Measurements from ENCODE around the gene ALDH4A1.

Gene ALDH4A1

DNA sequence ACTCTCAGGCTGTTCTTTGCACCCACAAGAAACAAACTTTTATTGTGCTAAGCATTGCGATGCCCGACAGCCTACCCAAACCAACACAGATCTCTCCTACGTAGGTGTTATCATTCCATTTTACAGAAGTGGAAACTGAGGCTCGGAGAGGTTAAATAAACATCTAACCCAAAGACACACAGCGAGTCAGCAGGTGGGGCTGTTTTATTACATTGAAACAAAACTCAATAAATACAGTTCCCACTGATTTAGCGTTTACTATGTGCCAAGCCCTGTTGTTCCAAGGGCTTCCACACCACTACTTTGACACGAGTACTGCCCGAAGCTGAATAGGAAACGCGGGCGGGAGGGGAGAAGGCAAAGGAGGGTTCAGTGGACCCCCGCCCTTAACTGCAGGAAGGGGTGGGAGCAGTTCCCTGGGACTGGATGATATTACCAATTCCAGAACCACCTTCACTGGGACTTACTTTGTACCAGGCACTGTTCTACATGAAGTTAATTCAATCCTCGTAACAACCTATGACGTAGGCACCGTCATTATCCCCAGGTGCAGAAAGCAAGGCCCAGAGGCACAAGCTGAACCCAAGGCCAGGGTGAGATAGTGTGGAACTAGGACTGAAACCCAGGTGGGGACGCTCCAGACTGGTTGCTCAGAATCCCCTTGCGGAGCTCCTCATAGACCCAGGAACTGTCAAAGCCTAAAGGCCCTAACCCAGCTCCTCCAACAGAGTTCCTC lies 19.3 kb upstream of the ALDH4A1 start:
- no peak for ATAC-seq (ENCODE audit: insufficient read depth, low read depth)
- DNase-seq, result no peak
- Histone ChIP-seq H3K4me3 (ENCODE audit: low read depth in 1 of 2, low read length in 2 of 2) (no peak overlapping the region), H3K4me2 (ENCODE audit: insufficient read depth, low read length) (no peak overlapping the region), H3K9ac (ENCODE audit: low read depth, low read length) (no peak overlapping the region), H4K20me1 (ENCODE audit: insufficient read depth, low read length) (peaks cover 7% of the 10 kb centered on the region; the same call in 1 of the 2 replicates), H3K27ac (ENCODE audit: low read length) (no peak overlapping the region), H3K4me1 (ENCODE audit: insufficient read depth, low read length) (peaks cover 8% of the 10 kb centered on the region), H3K79me2 (ENCODE audit: insufficient read depth, low read length) (no peaks in the 10 kb centered on the region), H3K9me3 (ENCODE audit: insufficient read depth, low read length, severe bottlenecking) (no peaks in the 10 kb centered on the region), H3K36me3 (ENCODE audit: insufficient read depth, low read length) (no peaks in the 10 kb centered on the region), H2AFZ (ENCODE audit: low read depth, low read length) (no peak overlapping the region), H3K27me3 (ENCODE audit: insufficient read depth, low read length, poor library complexity) (no peaks in the 10 kb centered on the region)
- TF ChIP-seq, protein P1, sequence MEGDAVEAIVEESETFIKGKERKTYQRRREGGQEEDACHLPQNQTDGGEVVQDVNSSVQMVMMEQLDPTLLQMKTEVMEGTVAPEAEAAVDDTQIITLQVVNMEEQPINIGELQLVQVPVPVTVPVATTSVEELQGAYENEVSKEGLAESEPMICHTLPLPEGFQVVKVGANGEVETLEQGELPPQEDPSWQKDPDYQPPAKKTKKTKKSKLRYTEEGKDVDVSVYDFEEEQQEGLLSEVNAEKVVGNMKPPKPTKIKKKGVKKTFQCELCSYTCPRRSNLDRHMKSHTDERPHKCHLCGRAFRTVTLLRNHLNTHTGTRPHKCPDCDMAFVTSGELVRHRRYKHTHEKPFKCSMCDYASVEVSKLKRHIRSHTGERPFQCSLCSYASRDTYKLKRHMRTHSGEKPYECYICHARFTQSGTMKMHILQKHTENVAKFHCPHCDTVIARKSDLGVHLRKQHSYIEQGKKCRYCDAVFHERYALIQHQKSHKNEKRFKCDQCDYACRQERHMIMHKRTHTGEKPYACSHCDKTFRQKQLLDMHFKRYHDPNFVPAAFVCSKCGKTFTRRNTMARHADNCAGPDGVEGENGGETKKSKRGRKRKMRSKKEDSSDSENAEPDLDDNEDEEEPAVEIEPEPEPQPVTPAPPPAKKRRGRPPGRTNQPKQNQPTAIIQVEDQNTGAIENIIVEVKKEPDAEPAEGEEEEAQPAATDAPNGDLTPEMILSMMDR (IDR thresholded peaks at IDR 0.05; ENCODE audit: borderline replicate concordance, extremely low read depth, low read length, poor library complexity, severe bottlenecking), result peak; percentile 35
- no peak for TF ChIP-seq EZH2 (IDR thresholded peaks at IDR 0.05; ENCODE audit: borderline replicate concordance, low read depth, low read length, severe bottlenecking)

DNA sequence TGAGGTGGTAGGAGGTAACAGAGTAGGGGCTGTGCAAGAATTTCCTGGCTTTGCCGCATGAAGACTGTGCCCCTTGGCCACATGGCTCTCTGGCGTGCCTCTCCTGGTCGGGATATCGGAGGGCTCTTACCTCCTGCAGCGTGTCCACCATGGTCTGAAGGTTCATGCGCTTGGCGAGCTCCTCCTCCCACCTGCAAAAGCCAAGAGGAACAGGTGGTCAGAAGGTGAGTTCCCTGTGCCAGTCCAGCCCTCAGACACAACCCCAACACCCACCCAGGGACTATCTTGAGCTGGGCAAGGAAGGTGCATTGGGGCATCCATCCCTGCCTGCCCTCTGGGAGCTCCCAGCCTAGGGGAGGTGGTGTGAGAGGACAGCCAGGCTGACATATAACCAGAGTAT lies 18.6 kb upstream of the ALDH4A1 start:
- Histone ChIP-seq H2AFZ (ENCODE audit: low read depth, low read length) (no peak overlapping the region), H3K27ac (ENCODE audit: low read length) (no peak overlapping the region), H3K4me1 (ENCODE audit: insufficient read depth, low read length) (peaks cover under 1% of the 10 kb centered on the region), H3K4me3 (ENCODE audit: low read depth in 1 of 2, low read length in 2 of 2) (no peak overlapping the region), H3K4me2 (ENCODE audit: insufficient read depth, low read length) (no peak overlapping the region), H3K27me3 (ENCODE audit: insufficient read depth, low read length, poor library complexity) (no peaks in the 10 kb centered on the region), H3K9ac (ENCODE audit: low read depth, low read length) (no peak overlapping the region), H3K79me2 (ENCODE audit: insufficient read depth, low read length) (no peaks in the 10 kb centered on the region), H3K36me3 (ENCODE audit: insufficient read depth, low read length) (no peaks in the 10 kb centered on the region), H4K20me1 (ENCODE audit: insufficient read depth, low read length) (peaks cover 7% of the 10 kb centered on the region; the same call in 1 of the 2 replicates), H3K9me3 (ENCODE audit: insufficient read depth, low read length, severe bottlenecking) (no peaks in the 10 kb centered on the region)
- no peak for TF ChIP-seq EZH2 (IDR thresholded peaks at IDR 0.05; ENCODE audit: borderline replicate concordance, low read depth, low read length, severe bottlenecking)
- TF ChIP-seq, protein P1 (IDR thresholded peaks at IDR 0.05; ENCODE audit: borderline replicate concordance, extremely low read depth, low read length, poor library complexity, severe bottlenecking), result no peak
- ATAC-seq (ENCODE audit: insufficient read depth, low read depth) (no peak), DNase-seq (no peak)

DNA sequence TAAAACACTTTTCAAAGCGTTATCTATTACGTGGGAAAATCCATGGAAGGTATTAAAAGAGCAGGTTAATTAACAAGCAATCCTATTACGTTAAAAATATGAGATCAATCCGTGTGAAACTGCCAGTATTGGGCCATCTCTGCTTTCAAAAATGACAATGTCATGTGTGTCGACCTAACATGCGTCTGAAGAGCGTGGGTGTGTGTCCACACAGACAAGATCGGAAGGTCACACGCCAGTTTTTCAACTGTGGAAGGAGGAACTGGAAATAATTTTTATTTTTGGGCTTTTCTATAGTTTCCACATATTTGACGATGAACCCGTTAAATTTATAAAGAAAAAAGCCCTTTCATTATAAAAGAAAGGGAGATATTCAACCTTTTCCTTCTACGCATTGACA lies 17.6 kb upstream of the ALDH4A1 start:
- H3K27ac ChIP-seq (ENCODE audit: low read length), result no peak overlapping the region
- no peaks in the 10 kb centered on the region for H3K79me2 ChIP-seq (ENCODE audit: insufficient read depth, low read length)
- H3K27me3 ChIP-seq (ENCODE audit: insufficient read depth, low read length, poor library complexity), result no peaks in the 10 kb centered on the region
- ATAC-seq (ENCODE audit: insufficient read depth, low read depth) (no peak), DNase-seq (no peak)
- H3K9ac ChIP-seq (ENCODE audit: low read depth, low read length), result no peak overlapping the region
- no peaks in the 10 kb centered on the region for H3K9me3 ChIP-seq (ENCODE audit: insufficient read depth, low read length, severe bottlenecking)
- H2AFZ ChIP-seq (ENCODE audit: low read depth, low read length), result no peak overlapping the region
- peaks cover 7% of the 10 kb centered on the region; the same call in 1 of the 2 replicates for H4K20me1 ChIP-seq (ENCODE audit: insufficient read depth, low read length)
- no peaks in the 10 kb centered on the region for H3K36me3 ChIP-seq (ENCODE audit: insufficient read depth, low read length)
- H3K4me3 ChIP-seq (ENCODE audit: low read depth in 1 of 2, low read length in 2 of 2), result no peak overlapping the region
- no peak overlapping the region for H3K4me2 ChIP-seq (ENCODE audit: insufficient read depth, low read length)
- no peak for TF ChIP-seq EZH2 (IDR thresholded peaks at IDR 0.05; ENCODE audit: borderline replicate concordance, low read depth, low read length, severe bottlenecking)
- TF ChIP-seq, protein P1 (IDR thresholded peaks at IDR 0.05; ENCODE audit: borderline replicate concordance, extremely low read depth, low read length, poor library complexity, severe bottlenecking), result no peak
- no peaks in the 10 kb centered on the region for H3K4me1 ChIP-seq (ENCODE audit: insufficient read depth, low read length)
